Stimulated activated effector memory CD8-positive, alpha-beta T cell treated with anti-CD3 and anti-CD28 coated beads, Interleukin-12 subunit alpha, Interleukin-12 subunit beta, amount 100 ng/mL, for 72 hours (primary cell): ENCODE measurements around the gene AGO1.
"Not testable (repeated sequence)": the region's sequence is repeated elsewhere in the genome, so short reads cannot be mapped to it uniquely, and the experiment has no call there.

Source experiments
- ATAC-seq: fragments of 150-1000 bp; cut with Tn5 transposase; 2 replicates; pipeline ENCODE4 v1.10.0; 2021
- DNase-seq, 2 donors: peaks; one replicate each; pipeline ENCODE4 v3.0.0; 2021 to 2022; ENCODE audit warnings: low spot score in 2 of 2
- H3K27ac Mint-ChIP-seq: one replicate; pipeline ENCODE4 v1.8.0; 2022; ENCODE audit warnings: mild to moderate bottlenecking, mixed read lengths
- H3K36me3 Mint-ChIP-seq: one replicate; pipeline ENCODE4 v1.8.0; 2022; ENCODE audit warnings: mild to moderate bottlenecking, mixed read lengths
- H3K4me1 Mint-ChIP-seq: one replicate; pipeline ENCODE4 v1.8.0; 2022; ENCODE audit warnings: mixed read lengths
- H3K4me3 Mint-ChIP-seq: one replicate; pipeline ENCODE4 v1.8.0; 2022; ENCODE audit warnings: mild to moderate bottlenecking, mixed read lengths
- H3K9me3 Mint-ChIP-seq: one replicate; pipeline ENCODE4 v1.8.0; 2022; ENCODE audit warnings: mixed read lengths

Gene AGO1

GRCh38 chr1:35962952-35963351 lies 79.9 kb downstream of the AGO1 start:
- DNase-seq (no peak), ATAC-seq (no peak)
- Mint-ChIP-seq H3K27ac (no peak overlapping the region), H3K4me1 (no peaks in the 10 kb centered on the region), H3K9me3 (no peaks in the 10 kb centered on the region), H3K36me3 (peaks cover 18% of the 10 kb centered on the region), H3K4me3 (no peak overlapping the region)

- not testable (repeated sequence) for H3K9me3 Mint-ChIP-seq, H3K4me3 Mint-ChIP-seq, H3K27ac Mint-ChIP-seq, DNase-seq, H3K4me1 Mint-ChIP-seq, ATAC-seq
- H3K36me3 Mint-ChIP-seq = peaks cover 32% of the 10 kb centered on the region
These were observed 81.3 kb downstream of the AGO1 start for GRCh38 chr1:35964277-35964676.

DNA sequence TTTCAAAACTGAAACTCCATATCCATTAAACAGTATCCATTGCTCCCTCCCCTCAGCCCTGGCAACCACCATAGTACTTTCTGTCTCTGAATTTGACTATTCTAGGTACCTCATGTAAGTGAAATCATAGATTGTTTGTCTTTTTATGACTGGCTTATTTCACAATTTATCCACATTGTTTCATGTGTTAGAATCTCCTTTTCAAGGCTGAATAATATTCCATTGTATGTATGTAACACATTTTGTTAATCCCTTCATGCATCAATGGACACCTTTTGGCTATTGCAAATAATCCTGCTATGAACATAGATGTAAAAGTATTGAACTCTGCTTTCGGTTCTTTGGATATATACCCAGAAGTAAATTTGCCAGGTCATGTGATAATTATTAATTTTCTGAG lies 85.4 kb downstream of the AGO1 start:
- Mint-ChIP-seq H3K27ac (no peak overlapping the region), H3K4me1 (no peaks in the 10 kb centered on the region), H3K9me3 (no peaks in the 10 kb centered on the region), H3K4me3 (no peak overlapping the region), H3K36me3 (peaks cover 62% of the 10 kb centered on the region)
- ATAC-seq (no peak), DNase-seq (no peak)

DNA sequence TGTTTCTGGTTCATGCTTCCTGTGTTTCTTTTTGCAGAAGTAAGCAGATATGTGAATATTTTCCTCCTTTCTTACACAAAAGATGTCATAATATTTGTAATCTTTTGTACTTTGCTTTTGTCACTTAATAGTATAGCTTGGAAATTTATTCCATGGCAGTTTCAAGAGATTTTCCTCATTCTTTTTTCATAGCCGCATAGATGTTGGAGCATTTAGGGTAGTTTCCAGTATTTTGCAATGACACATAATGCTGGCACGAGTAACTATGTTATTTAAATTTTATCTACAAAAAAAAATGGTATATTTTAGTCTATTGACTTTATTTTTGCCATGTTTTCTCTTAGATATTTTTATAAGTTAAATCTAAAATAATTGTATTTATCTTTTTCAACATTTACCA lies 88.6 kb downstream of the AGO1 start:
- Mint-ChIP-seq H3K27ac (no peak overlapping the region), H3K4me3 (no peak overlapping the region), H3K4me1 (peaks cover 20% of the 10 kb centered on the region), H3K9me3 (no peaks in the 10 kb centered on the region), H3K36me3 (peaks cover 87% of the 10 kb centered on the region)
- no peak for ATAC-seq
- no peak for DNase-seq

GRCh38 chr1:35972631-35973030 lies 89.6 kb downstream of the AGO1 start:
- DNase-seq, H3K4me3 Mint-ChIP-seq, H3K9me3 Mint-ChIP-seq, ATAC-seq, H3K27ac Mint-ChIP-seq: not testable (repeated sequence)
- Mint-ChIP-seq H3K36me3 (peaks cover 89% of the 10 kb centered on the region), H3K4me1 (peaks cover 20% of the 10 kb centered on the region)

GRCh38 chr1:35980090-35980489 lies 97.1 kb downstream of the AGO1 start:
- H3K4me3 Mint-ChIP-seq = no peak overlapping the region
- DNase-seq = no peak
- no peak for ATAC-seq
- H3K27ac Mint-ChIP-seq = no peak overlapping the region
- H3K36me3 Mint-ChIP-seq = peaks cover 94% of the 10 kb centered on the region
- peaks cover 10% of the 10 kb centered on the region for H3K4me1 Mint-ChIP-seq
- H3K9me3 Mint-ChIP-seq = no peaks in the 10 kb centered on the region
